K562 (cell line): ENCODE measurements around the gene USP49. TPM values are rescaled to one million over a fixed set of nuclear protein-coding genes. Genes with fewer than 3 reads are reported as not detected.

Experiments used
- EGR1 ChIP-seq: fragments of 450-650 bp; conservative IDR thresholded peaks from 2 replicates; pipeline ENCODE4 v1.6.1; 2017; ENCODE audit warnings: mild to moderate bottlenecking
- HDAC1 ChIP-seq, 2 experiments: fragments of 450-650 bp; IDR thresholded peaks; 2 replicates each; pipeline ENCODE4 v1.6.1; 2016 to 2017; ENCODE audit warnings: inconsistent platforms in 1 of 2, mild to moderate bottlenecking in 1 of 2, moderate library complexity in 1 of 2
- KDM2B ChIP-seq: fragments of 250-450 bp; sonication (Bioruptor Pico); IDR thresholded peaks from 2 replicates; pipeline ENCODE4 v1.8.0; 2021; ENCODE audit warnings: mild to moderate bottlenecking, moderate library complexity
- NR2C2 ChIP-seq, 2 experiments: fragments of 200-800 bp in 1 of 2; sonication (Bioruptor generic) in 1 of 2; sonication (generic) in 1 of 2; formaldehyde crosslinking in 1 of 2; IDR thresholded peaks; 2 replicates each; pipeline versions ENCODE4 v1.6.1 to v1.8.0; 2016 to 2022; ENCODE audit warnings: mild to moderate bottlenecking in 1 of 2, missing compliant biosample characterization in 1 of 2, missing genetic modification characterization in 1 of 2, missing genetic modification reagents in 1 of 2
- PURB ChIP-seq: sonication (generic); formaldehyde crosslinking; IDR thresholded peaks from 2 replicates; pipeline ENCODE4 v1.9.0; 2021; ENCODE audit warnings: low read depth, mild to moderate bottlenecking, missing genetic modification reagents
- SMARCE1 ChIP-seq: fragments of 450-650 bp; IDR thresholded peaks from 2 replicates; pipeline ENCODE4 v1.7.1; 2016; ENCODE audit warnings: mild to moderate bottlenecking
- STAT5B ChIP-seq: fragments of 250-450 bp; sonication (Bioruptor Pico); IDR thresholded peaks from 2 replicates; pipeline ENCODE4 v1.8.0; 2021; ENCODE audit warnings: mild to moderate bottlenecking, inconsistent platforms
- TEAD4 ChIP-seq, 2 experiments: sonication (generic) in 1 of 2; formaldehyde crosslinking in 1 of 2; IDR thresholded peaks; 2 replicates each; pipeline versions ENCODE4 v1.6.1 to v1.8.0; 2012 to 2022; ENCODE audit warnings: borderline replicate concordance in 1 of 2, inconsistent platforms in 1 of 2, low read length in 1 of 2, mild to moderate bottlenecking in 1 of 2, missing genetic modification reagents in 1 of 2
- THRB ChIP-seq: fragments of 450-650 bp; formaldehyde crosslinking; conservative IDR thresholded peaks from 2 replicates; pipeline ENCODE4 v1.4.0; 2022; ENCODE audit warnings: mild to moderate bottlenecking, missing genetic modification characterization
- TSC22D4 ChIP-seq: fragments of 450-650 bp; IDR thresholded peaks from 2 replicates; pipeline ENCODE4 v1.6.1; 2016; ENCODE audit warnings: missing genetic modification characterization, missing biosample characterization, control low read depth
- WHSC1 ChIP-seq: IDR thresholded peaks from one replicate; pipeline ENCODE4 v1.6.1; 2012; ENCODE audit warnings: low read length, control low read depth, inconsistent platforms
- ZNF707 ChIP-seq: fragments of 250-450 bp; sonication (Bioruptor Pico); conservative IDR thresholded peaks from 2 replicates; pipeline ENCODE4 v1.8.0; 2022; ENCODE audit warnings: inconsistent platforms, mild to moderate bottlenecking, moderate library complexity
- polyA plus RNA-seq, 8 experiments: library from polyadenylated mRNA; depleted of rRNA in 4 of 8; stranded (reverse) in 5 of 8; unstranded in 3 of 8; fragments of >200 nt; fragmentation: Nextera tagmentation in 2 of 8; fragmentation: Illumina TruSeq in 1 of 8; extraction: Ambion mirVana in 2 of 8; extraction: Trizol in 1 of 8; gene quantifications; 2 replicates each; pipeline versions ENCODE4 v1.2.1 to v1.2.3, GENCODE V29; 2011 to 2014; ENCODE audit warnings: inconsistent platforms in 1 of 8, missing spikeins in 1 of 8
- total RNA-seq, 7 experiments: library from RNA; depleted of rRNA in 6 of 7; stranded (reverse); fragments of >200 nt in 6 of 7; fragmentation: Illumina TruSeq in 2 of 7; extraction: Trizol in 2 of 7; gene quantifications; 2 replicates each; pipeline versions ENCODE4 v1.2.1 to v1.2.3, GENCODE V29; 2011 to 2021; ENCODE audit warnings: low replicate concordance in 1 of 7
- TF ChIP-seq, protein P1 (sequence below): fragments of 450-650 bp; formaldehyde crosslinking; IDR thresholded peaks from 2 replicates; pipeline ENCODE4 v1.4.0; 2020; ENCODE audit warnings: mild to moderate bottlenecking, moderate library complexity
- TF ChIP-seq, protein P2 (sequence below), 2 experiments: fragments of 450-650 bp in 1 of 2; sonication (generic) in 1 of 2; formaldehyde crosslinking in 1 of 2; IDR thresholded peaks; 2 replicates each; pipeline versions ENCODE4 v1.7.1 to v1.9.0; 2016 to 2022; ENCODE audit warnings: inconsistent platforms in 1 of 2, mild to moderate bottlenecking in 1 of 2, missing genetic modification reagents in 1 of 2

Gene USP49
- total and polyA plus RNA-seq, 9 of the 15 experiments (the other 6 are each of a cell fraction or from before 2014, with no cell fraction given), result 1.0 to 9.9 (median 6.5) TPM

GRCh38 chr6:41780551-41781365 is 114.4 kb downstream of the USP49 start, which contains the start of gene PRICKLE4 (continued):
- TF ChIP-seq WHSC1 (no peak), ZNF707 (CRISPR knock-in tag) (no peak), EGR1 (peak; percentile 50), PURB (no peak), NR2C2 (CRISPR knock-in tag; IDR thresholded peaks at IDR 0.05) (0 out of 2 replicates have a peak, but pooled peaks have one; percentile 18), NR2C2 (tag; IDR thresholded peaks at IDR 0.05) (no peak), HDAC1 (IDR thresholded peaks at IDR 0.05) (peak in 1 of 2 experiments; percentile 60; a peak in 2 of 4 replicates), STAT5B (CRISPR knock-in tag) (no peak), TSC22D4 (tag) (no peak), SMARCE1 (0 out of 2 replicates have a peak, but pooled peaks have one; percentile 38), KDM2B (CRISPR knock-in tag) (0 out of 2 replicates have a peak, but pooled peaks have one; percentile 47), THRB (CRISPR knock-in tag) (no peak), TEAD4 (IDR thresholded peaks at IDR 0.05; ENCODE audit: low read length) (peak; percentile 9; the same call in 1 of the 2 replicates), TEAD4 (CRISPR knock-in tag; IDR thresholded peaks at IDR 0.05; ENCODE audit: borderline replicate concordance) (no peak)
- TF ChIP-seq, protein P1, sequence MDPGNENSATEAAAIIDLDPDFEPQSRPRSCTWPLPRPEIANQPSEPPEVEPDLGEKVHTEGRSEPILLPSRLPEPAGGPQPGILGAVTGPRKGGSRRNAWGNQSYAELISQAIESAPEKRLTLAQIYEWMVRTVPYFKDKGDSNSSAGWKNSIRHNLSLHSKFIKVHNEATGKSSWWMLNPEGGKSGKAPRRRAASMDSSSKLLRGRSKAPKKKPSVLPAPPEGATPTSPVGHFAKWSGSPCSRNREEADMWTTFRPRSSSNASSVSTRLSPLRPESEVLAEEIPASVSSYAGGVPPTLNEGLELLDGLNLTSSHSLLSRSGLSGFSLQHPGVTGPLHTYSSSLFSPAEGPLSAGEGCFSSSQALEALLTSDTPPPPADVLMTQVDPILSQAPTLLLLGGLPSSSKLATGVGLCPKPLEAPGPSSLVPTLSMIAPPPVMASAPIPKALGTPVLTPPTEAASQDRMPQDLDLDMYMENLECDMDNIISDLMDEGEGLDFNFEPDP (CRISPR knock-in tag), result no peak
- TF ChIP-seq, protein P2, sequence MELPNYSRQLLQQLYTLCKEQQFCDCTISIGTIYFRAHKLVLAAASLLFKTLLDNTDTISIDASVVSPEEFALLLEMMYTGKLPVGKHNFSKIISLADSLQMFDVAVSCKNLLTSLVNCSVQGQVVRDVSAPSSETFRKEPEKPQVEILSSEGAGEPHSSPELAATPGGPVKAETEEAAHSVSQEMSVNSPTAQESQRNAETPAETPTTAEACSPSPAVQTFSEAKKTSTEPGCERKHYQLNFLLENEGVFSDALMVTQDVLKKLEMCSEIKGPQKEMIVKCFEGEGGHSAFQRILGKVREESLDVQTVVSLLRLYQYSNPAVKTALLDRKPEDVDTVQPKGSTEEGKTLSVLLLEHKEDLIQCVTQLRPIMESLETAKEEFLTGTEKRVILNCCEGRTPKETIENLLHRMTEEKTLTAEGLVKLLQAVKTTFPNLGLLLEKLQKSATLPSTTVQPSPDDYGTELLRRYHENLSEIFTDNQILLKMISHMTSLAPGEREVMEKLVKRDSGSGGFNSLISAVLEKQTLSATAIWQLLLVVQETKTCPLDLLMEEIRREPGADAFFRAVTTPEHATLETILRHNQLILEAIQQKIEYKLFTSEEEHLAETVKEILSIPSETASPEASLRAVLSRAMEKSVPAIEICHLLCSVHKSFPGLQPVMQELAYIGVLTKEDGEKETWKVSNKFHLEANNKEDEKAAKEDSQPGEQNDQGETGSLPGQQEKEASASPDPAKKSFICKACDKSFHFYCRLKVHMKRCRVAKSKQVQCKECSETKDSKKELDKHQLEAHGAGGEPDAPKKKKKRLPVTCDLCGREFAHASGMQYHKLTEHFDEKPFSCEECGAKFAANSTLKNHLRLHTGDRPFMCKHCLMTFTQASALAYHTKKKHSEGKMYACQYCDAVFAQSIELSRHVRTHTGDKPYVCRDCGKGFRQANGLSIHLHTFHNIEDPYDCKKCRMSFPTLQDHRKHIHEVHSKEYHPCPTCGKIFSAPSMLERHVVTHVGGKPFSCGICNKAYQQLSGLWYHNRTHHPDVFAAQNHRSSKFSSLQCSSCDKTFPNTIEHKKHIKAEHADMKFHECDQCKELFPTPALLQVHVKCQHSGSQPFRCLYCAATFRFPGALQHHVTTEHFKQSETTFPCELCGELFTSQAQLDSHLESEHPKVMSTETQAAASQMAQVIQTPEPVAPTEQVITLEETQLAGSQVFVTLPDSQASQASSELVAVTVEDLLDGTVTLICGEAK (IDR thresholded peaks at IDR 0.05), result peak; percentile 18; the same call in 1 of the 2 replicates
- TF ChIP-seq, protein P2 (CRISPR knock-in tag; IDR thresholded peaks at IDR 0.05), result no peak
